PC-3 (cell line): ENCODE measurements around the gene ZP3. TPM values are rescaled to one million over a fixed set of nuclear protein-coding genes. Genes with fewer than 3 reads are reported as not detected.
"Not testable (repeated sequence)": the region's sequence is repeated elsewhere in the genome, so short reads cannot be mapped to it uniquely, and the experiment has no call there.

Experiments used
- ATAC-seq: fragments of 200-7000 bp; cut with Tn5 transposase; 2 replicates; pipeline ENCODE4 v1.9.1; 2020; ENCODE audit warnings: mild to moderate bottlenecking, moderate library complexity
- BruUV-seq: library from RNA; stranded (reverse); fragments of 400-500 nt; replicated peaks from 2 replicates; lab custom pipeline; 2021; lab: Mats Ljungman, UMichigan
- CTCF ChIA-PET: fragments of 300-600 bp; sonication (Branson Sonifier 250); formaldehyde crosslinking; loops from one replicate; lab custom pipeline; 2022; ENCODE audit warnings: antibody characterized with exemption; lab: Charles Lee
- POLR2A ChIA-PET: fragments of 300-600 bp; sonication (Branson Sonifier 250); formaldehyde crosslinking; loops from one replicate; lab custom pipeline; 2022; ENCODE audit warnings: antibody characterized with exemption; ENCODE audit not compliant: unreplicated experiment; lab: Charles Lee
- DNase-seq: peaks from one replicate; pipeline ENCODE4 v3.0.0-alpha.2; 2015
- H2AFZ ChIP-seq: fragments of 300-600 bp; sonication (generic); 2 replicates; pipeline ENCODE4 v1.6.0; 2016; ENCODE audit warnings: antibody characterized with exemption, low read length
- H3F3A ChIP-seq: fragments of 300-600 bp; sonication (generic); one replicate; pipeline ENCODE4 v1.6.0; 2017; ENCODE audit warnings: antibody characterized with exemption, low read length, control low read depth, mild to moderate bottlenecking; ENCODE audit not compliant: unreplicated experiment
- H3K27ac ChIP-seq: fragments of 300-600 bp; sonication (generic); 2 replicates; pipeline ENCODE4 v1.5.1; 2016; ENCODE audit warnings: mild to moderate bottlenecking, low read length
- H3K27me3 ChIP-seq: fragments of 300-600 bp; sonication (generic); 2 replicates; pipeline ENCODE4 v1.6.1; 2016; ENCODE audit warnings: low read length, mixed read lengths
- H3K36me3 ChIP-seq: fragments of 300-600 bp; sonication (generic); 2 replicates; pipeline ENCODE4 v1.6.1; 2016; ENCODE audit warnings: low read depth, mixed run types, low read length, mixed read lengths
- H3K4me1 ChIP-seq: fragments of 300-600 bp; sonication (generic); 2 replicates; pipeline ENCODE4 v1.5.1; 2016; ENCODE audit warnings: low read length; ENCODE audit not compliant: insufficient read depth
- H3K4me2 ChIP-seq: fragments of 300-600 bp; sonication (generic); 2 replicates; pipeline ENCODE4 v1.6.0; 2016; ENCODE audit warnings: low read length
- H3K4me3 ChIP-seq: fragments of 300-600 bp; sonication (generic); 2 replicates; pipeline ENCODE4 v1.5.1; 2016; ENCODE audit warnings: mild to moderate bottlenecking, low read length, mixed read lengths
- H3K79me2 ChIP-seq: fragments of 300-600 bp; sonication (generic); 2 replicates; pipeline ENCODE4 v1.6.1; 2017; ENCODE audit warnings: low read length, mixed read lengths
- H3K9ac ChIP-seq: fragments of 300-600 bp; sonication (generic); 2 replicates; pipeline ENCODE4 v1.6.0; 2016; ENCODE audit warnings: mild to moderate bottlenecking, low read length
- H3K9me2 ChIP-seq: fragments of 300-600 bp; sonication (generic); replicated peaks from 2 replicates; pipeline ENCODE4 v1.6.1; 2016; ENCODE audit warnings: mixed run types, low read length, mixed read lengths
- H3K9me3 ChIP-seq: fragments of 300-600 bp; sonication (generic); 2 replicates; pipeline ENCODE4 v1.6.1; 2016; ENCODE audit warnings: low read length, mixed read lengths
- H4K20me1 ChIP-seq: fragments of 300-600 bp; sonication (generic); 2 replicates; pipeline ENCODE4 v1.6.1; 2016; ENCODE audit warnings: low read length, mixed read lengths
- CTCF ChIP-seq: fragments of 300-600 bp; sonication (generic); conservative IDR thresholded peaks from 2 replicates; pipeline ENCODE4 v1.5.1; 2017; ENCODE audit warnings: antibody characterized with exemption, low read depth, mild to moderate bottlenecking, low read length
- EZH2 ChIP-seq: fragments of 300-600 bp; sonication (generic); IDR thresholded peaks from one replicate; pipeline ENCODE4 v1.6.1; 2017; ENCODE audit warnings: antibody characterized with exemption, mild to moderate bottlenecking, low read length; ENCODE audit not compliant: unreplicated experiment
- EZH2phosphoT487 ChIP-seq: fragments of 300-600 bp; sonication (generic); IDR thresholded peaks from 2 replicates; pipeline ENCODE4 v1.6.1; 2018; ENCODE audit warnings: mild to moderate bottlenecking, antibody characterized with exemption, low read length, borderline replicate concordance
- intact Hi-C: fragments of 100-400 bp; cut with micrococcal nuclease; formaldehyde crosslinking; loops from 2 replicates; pipeline ENCODE4 v1.9.0; 2023
- total RNA-seq: library from RNA; depleted of rRNA; stranded (reverse); fragments of >200 nt; gene quantifications from 2 replicates; pipeline ENCODE4 v1.2.3, GENCODE V29; 2014

The ZP3 gene
- total RNA-seq, 1 experiment from 2014 or later = 21.6 TPM

GRCh38 chr7:76423666-76424412, 911 bp upstream of the ZP3 start:
- BruUV-seq = no TSS peak
- H3K4me2 ChIP-seq = no peak overlapping the region

DNA sequence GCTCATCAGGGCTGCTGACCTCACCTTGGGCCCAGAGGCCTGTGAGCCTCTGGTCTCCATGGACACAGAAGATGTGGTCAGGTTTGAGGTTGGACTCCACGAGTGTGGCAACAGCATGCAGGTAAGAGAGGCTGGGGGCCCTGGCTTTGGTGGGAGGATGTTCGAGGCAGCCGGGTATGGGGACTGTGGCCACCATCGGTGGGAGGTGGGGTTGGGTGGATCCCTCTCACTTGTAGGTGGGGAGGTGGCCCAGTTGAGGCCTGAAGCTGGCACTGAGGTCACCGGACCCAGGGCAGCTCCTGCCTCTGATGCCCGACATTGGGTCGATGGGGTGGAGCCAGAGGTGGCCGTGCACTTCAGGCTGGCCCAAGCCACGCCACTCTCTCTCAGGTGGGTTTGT, 406 bp downstream of the ZP3 start:
- no peak overlapping the region for H3K27ac ChIP-seq
- H3K4me1 ChIP-seq = peaks cover 11% of the 10 kb centered on the region
- ATAC-seq (no peak), DNase-seq (no peak)
- CTCF ChIA-PET = no interaction called here
- intact Hi-C loops = no loop called here
- H3K27me3 ChIP-seq = no peaks in the 10 kb centered on the region
- H3K36me3 ChIP-seq = no peaks in the 10 kb centered on the region
- no peaks in the 10 kb centered on the region for H3K79me2 ChIP-seq
- H3F3A ChIP-seq = no peaks in the 10 kb centered on the region
- no peak for TF ChIP-seq EZH2
- TF ChIP-seq CTCF = no peak
- no peak for TF ChIP-seq EZH2phosphoT487
- H3K4me2 ChIP-seq = no peak overlapping the region
- H3K4me3 ChIP-seq = no peak overlapping the region
- no peaks in the 10 kb centered on the region for H3K9me2 ChIP-seq
- POLR2A ChIA-PET = no interaction called here
- H4K20me1 ChIP-seq = no peaks in the 10 kb centered on the region
- no TSS peak for BruUV-seq
- no peak overlapping the region for H2AFZ ChIP-seq
- H3K9me3 ChIP-seq = peaks cover 4% of the 10 kb centered on the region; the same call in 1 of the 2 replicates
- no peak overlapping the region for H3K9ac ChIP-seq

More at GRCh38 chr7:76423666-76424412, 911 bp upstream of the ZP3 start:
- TF ChIP-seq EZH2 = no peak
- no peak for TF ChIP-seq CTCF
- no peak for TF ChIP-seq EZH2phosphoT487
- Histone ChIP-seq H4K20me1 (no peaks in the 10 kb centered on the region), H3K79me2 (no peaks in the 10 kb centered on the region), H3K4me1 (peaks cover 11% of the 10 kb centered on the region), H3K36me3 (no peaks in the 10 kb centered on the region; the same call in 1 of the 2 replicates), H3K4me3 (no peak overlapping the region), H3K27me3 (no peaks in the 10 kb centered on the region), H3K27ac (no peak overlapping the region), H3K9me2 (no peaks in the 10 kb centered on the region), H3K9ac (no peak overlapping the region), H2AFZ (no peak overlapping the region), H3K9me3 (peaks cover 5% of the 10 kb centered on the region; the same call in 1 of the 2 replicates), H3F3A (no peaks in the 10 kb centered on the region)
- intact Hi-C loops = no loop called here
- no peak for DNase-seq
- ChIA-PET CTCF (no interaction called here), POLR2A (interaction anchor here (0.6 kb wide), 1 partner anchor 106 kb away, joined by 8 read pairs; no protein-coding TSS in a partner anchor)
- no peak for ATAC-seq

GRCh38 chr7:76425558-76425957, 808 bp downstream of the ZP3 start:
- BruUV-seq, CTCF ChIA-PET, H4K20me1 ChIP-seq, H3K27me3 ChIP-seq, H3K9me2 ChIP-seq, ATAC-seq, intact Hi-C loops, H3K36me3 ChIP-seq, H3K9ac ChIP-seq, H3K27ac ChIP-seq, H2AFZ ChIP-seq, H3F3A ChIP-seq, H3K9me3 ChIP-seq, H3K4me2 ChIP-seq, DNase-seq, POLR2A ChIA-PET, H3K4me3 ChIP-seq, H3K79me2 ChIP-seq: not testable (repeated sequence)
- peaks cover 11% of the 10 kb centered on the region for H3K4me1 ChIP-seq
